Neural cell (in vitro differentiated cells): ENCODE data around the gene ACKR4. TPM values are rescaled to one million over a fixed set of nuclear protein-coding genes. Genes with fewer than 3 reads are reported as not detected.

ENCODE experiments used
- H2AFZ ChIP-seq: fragments of 200-600, 300-800 bp; sonication (generic), shearing (Covaris generic); 2 replicates; pipeline ENCODE4 v1.6.0; 2014; ENCODE audit warnings: low read depth, mild to moderate bottlenecking, antibody characterized with exemption, low read length, moderate library complexity
- H3F3A ChIP-seq: fragments of 200-600 bp; shearing (Covaris generic); 2 replicates; pipeline ENCODE4 v1.6.1; 2016; ENCODE audit warnings: mild to moderate bottlenecking, moderate library complexity, mixed read lengths, antibody characterized with exemption, low read length; ENCODE audit not compliant: insufficient read depth, poor library complexity, severe bottlenecking
- H3K27ac ChIP-seq: fragments of 200-600, 300-800 bp; sonication (generic), shearing (Covaris generic); 2 replicates; pipeline ENCODE4 v1.5.1; 2014; ENCODE audit warnings: mild to moderate bottlenecking, low read length, moderate library complexity
- H3K27me3 ChIP-seq: fragments of 300-800, 200-600 bp; sonication (generic), shearing (Covaris generic); 2 replicates; pipeline ENCODE4 v1.6.0; 2014; ENCODE audit warnings: mild to moderate bottlenecking, low read depth, low read length, moderate library complexity; ENCODE audit not compliant: insufficient read depth
- H3K36me3 ChIP-seq: fragments of 300-800, 200-600 bp; sonication (generic), shearing (Covaris generic); 2 replicates; pipeline ENCODE4 v1.5.1; 2014; ENCODE audit warnings: mild to moderate bottlenecking, antibody characterized with exemption, low read length, moderate library complexity; ENCODE audit not compliant: insufficient read depth
- H3K4me2 ChIP-seq: fragments of 300-800, 200-600 bp; sonication (generic), shearing (Covaris generic); 2 replicates; pipeline ENCODE4 v1.6.0; 2014; ENCODE audit warnings: mild to moderate bottlenecking, low read length
- H3K4me3 ChIP-seq: fragments of 300-800, 200-600 bp; sonication (generic), shearing (Covaris generic); 2 replicates; pipeline ENCODE4 v1.5.1; 2014; ENCODE audit warnings: mild to moderate bottlenecking, low read length, moderate library complexity
- H3K79me2 ChIP-seq: fragments of 200-600 bp; shearing (Covaris generic); replicated peaks from 2 replicates; pipeline ENCODE4 v1.6.0; 2014; ENCODE audit warnings: mild to moderate bottlenecking, low read length, moderate library complexity; ENCODE audit not compliant: insufficient read depth
- H3K9ac ChIP-seq: fragments of 300-800, 200-600 bp; sonication (generic), shearing (Covaris generic); 2 replicates; pipeline ENCODE4 v1.6.1; 2016; ENCODE audit warnings: mild to moderate bottlenecking, low read length, mixed read lengths
- H3K9me2 ChIP-seq: fragments of 200-600 bp; shearing (Covaris generic); 2 replicates; pipeline ENCODE4 v1.6.1; 2016; ENCODE audit warnings: mild to moderate bottlenecking, low read length, mixed read lengths; ENCODE audit not compliant: insufficient read depth
- H3K9me3 ChIP-seq: fragments of 200-600, 300-800 bp; sonication (generic), shearing (Covaris generic); 2 replicates; pipeline ENCODE4 v1.6.1; 2016; ENCODE audit warnings: mild to moderate bottlenecking, mixed run types, low read length, moderate library complexity, mixed read lengths
- H4K20me1 ChIP-seq: fragments of 200-600 bp; shearing (Covaris generic); 2 replicates; pipeline ENCODE4 v1.6.1; 2016; ENCODE audit warnings: mild to moderate bottlenecking, mixed run types; ENCODE audit not compliant: insufficient read depth
- CTCF ChIP-seq: fragments of 450-650 bp; IDR thresholded peaks from 2 replicates; pipeline ENCODE4 v1.5.1; 2014; ENCODE audit warnings: antibody characterized with exemption, mild to moderate bottlenecking, moderate library complexity; ENCODE audit not compliant: poor library complexity, severe bottlenecking
- EP300 ChIP-seq: fragments of 450-650 bp; conservative IDR thresholded peaks from 2 replicates; pipeline ENCODE4 v1.6.1; 2014; ENCODE audit warnings: antibody characterized with exemption, mild to moderate bottlenecking, moderate library complexity; ENCODE audit not compliant: poor library complexity, severe bottlenecking
- EZH2 ChIP-seq: fragments of 200-600, 300-800 bp; shearing (Covaris generic), sonication (generic); IDR thresholded peaks from 2 replicates; pipeline ENCODE4 v1.6.1; 2014; ENCODE audit warnings: antibody characterized with exemption, low read length, borderline replicate concordance, mild to moderate bottlenecking; ENCODE audit not compliant: insufficient read depth, poor library complexity, severe bottlenecking
- MXI1 ChIP-seq: fragments of 450-650 bp; conservative IDR thresholded peaks from 2 replicates; pipeline ENCODE4 v1.6.1; 2014; ENCODE audit warnings: antibody characterized with exemption, mild to moderate bottlenecking; ENCODE audit not compliant: poor library complexity, severe bottlenecking
- POLR2AphosphoS5 ChIP-seq: IDR thresholded peaks from 2 replicates; pipeline ENCODE4 v1.6.1; 2012
- RAD21 ChIP-seq: fragments of 450-650 bp; conservative IDR thresholded peaks from 2 replicates; pipeline ENCODE4 v1.6.1; 2014; ENCODE audit warnings: antibody characterized with exemption, mild to moderate bottlenecking, moderate library complexity
- REST ChIP-seq: IDR thresholded peaks from 2 replicates; pipeline ENCODE4 v1.6.1; 2012; ENCODE audit warnings: borderline replicate concordance
- SMC3 ChIP-seq: fragments of 450-650 bp; conservative IDR thresholded peaks from 2 replicates; pipeline ENCODE4 v1.6.1; 2014; ENCODE audit warnings: antibody characterized with exemption, mild to moderate bottlenecking, moderate library complexity; ENCODE audit not compliant: poor library complexity
- TAF1 ChIP-seq: IDR thresholded peaks from 2 replicates; pipeline ENCODE4 v1.6.1; 2012; ENCODE audit warnings: low read depth
- polyA plus RNA-seq: library from polyadenylated mRNA; depleted of rRNA; stranded (reverse); fragments of >200 nt; gene quantifications from 2 replicates; pipeline ENCODE4 v1.2.3, GENCODE V29; 2014

ACKR4 gene
- polyA plus RNA-seq, 1 donor from 2014 or later: not detected

- Histone ChIP-seq H3K9me3 (no peaks in the 10 kb centered on the region), H3K4me2 (no peak overlapping the region), H3K27ac (no peak overlapping the region), H2AFZ (no peak overlapping the region), H3K4me3 (no peak overlapping the region), H3K9me2 (no peaks in the 10 kb centered on the region), H3F3A (no peaks in the 10 kb centered on the region), H3K79me2 (no peaks in the 10 kb centered on the region), H3K36me3 (no peaks in the 10 kb centered on the region), H3K27me3 (no peaks in the 10 kb centered on the region), H3K9ac (no peak overlapping the region), H4K20me1 (no peaks in the 10 kb centered on the region)
- TF ChIP-seq MXI1: no peak
- TF ChIP-seq EP300: no peak
- TF ChIP-seq CTCF: no peak
Measured at GRCh38 chr3:132569580-132569979, 27.5 kb upstream of the ACKR4 start.

- H3K4me3 ChIP-seq: no peak overlapping the region
- no peak overlapping the region for H2AFZ ChIP-seq
- H3K4me2 ChIP-seq: no peak overlapping the region
- H4K20me1 ChIP-seq: no peaks in the 10 kb centered on the region
- H3K9me3 ChIP-seq: no peaks in the 10 kb centered on the region
- no peak overlapping the region for H3K27ac ChIP-seq
- H3K79me2 ChIP-seq: no peaks in the 10 kb centered on the region
- H3K36me3 ChIP-seq: no peaks in the 10 kb centered on the region
- no peaks in the 10 kb centered on the region for H3F3A ChIP-seq
- no peaks in the 10 kb centered on the region for H3K9me2 ChIP-seq
- no peak overlapping the region for H3K9ac ChIP-seq
- no peaks in the 10 kb centered on the region for H3K27me3 ChIP-seq
- TF ChIP-seq EP300 (no peak), REST (no peak), SMC3 (no peak), RAD21 (no peak), TAF1 (no peak), CTCF (no peak), EZH2 (no peak), MXI1 (no peak), POLR2AphosphoS5 (no peak)
Measured at GRCh38 chr3:132570016-132570415, 27.1 kb upstream of the ACKR4 start.
